ENCODE measurements around the gene LEFTY1. TPM values are rescaled to one million over a fixed set of nuclear protein-coding genes. Genes with fewer than 3 reads are reported as not detected.
A peak's percentile ranks its signal among the peaks of the same experiment; 100 is the strongest.

The LEFTY1 gene
- total RNA-seq, 2 donors from 2014 or later, result not detected

- H3K27ac Mint-ChIP-seq, result peak overlapping the region in 1 of 2 donors; percentile 46
- ATAC-seq, result no peak
- H3K27me3 Mint-ChIP-seq, result no peaks in the 10 kb centered on the region
These were observed 38.6 kb downstream of the LEFTY1 start for GRCh38 chr1:225850370-225850769.

GRCh38 chr1:225849925-225850324, 39.0 kb downstream of the LEFTY1 start:
- Mint-ChIP-seq H3K9me3 (no peaks in the 10 kb centered on the region), H3K27ac (peak overlapping the region in 1 of 2 donors; percentile 46), H3K4me1 (ENCODE audit: low read depth in 2 of 2) (peaks cover 43 to 45% of the 10 kb centered on the region in 2 donors), H3K27me3 (no peaks in the 10 kb centered on the region), H3K4me3 (peak overlapping the region; percentile 47), H3K36me3 (peaks cover 11% of the 10 kb centered on the region)
- DNase-seq (ENCODE audit: low spot score) (peak; percentile 72), ATAC-seq (peak; percentile 67 to 68)

More at GRCh38 chr1:225850370-225850769, 38.6 kb downstream of the LEFTY1 start:
- H3K9me3 Mint-ChIP-seq, result no peaks in the 10 kb centered on the region
- peaks cover 11% of the 10 kb centered on the region for H3K36me3 Mint-ChIP-seq
- no peak for DNase-seq (ENCODE audit: low spot score)
- peaks cover 43 to 45% of the 10 kb centered on the region in 2 donors for H3K4me1 Mint-ChIP-seq (ENCODE audit: low read depth in 2 of 2)
- H3K4me3 Mint-ChIP-seq, result peak overlapping the region; percentile 47

GRCh38 chr1:225848030-225848955, 40.7 kb downstream of the LEFTY1 start:
- Mint-ChIP-seq H3K36me3 (no peaks in the 10 kb centered on the region), H3K27me3 (no peaks in the 10 kb centered on the region), H3K4me3 (peak overlapping the region; percentile 59), H3K9me3 (no peaks in the 10 kb centered on the region), H3K4me1 (ENCODE audit: low read depth in 2 of 2) (peaks cover 35 to 45% of the 10 kb centered on the region in 2 donors), H3K27ac (peak overlapping the region; percentile 57 to 83)
- DNase-seq (ENCODE audit: low spot score) (no peak), ATAC-seq (no peak)

GRCh38 chr1:225847610-225848009, 41.3 kb downstream of the LEFTY1 start:
- peak overlapping the region; percentile 57 to 83 for H3K27ac Mint-ChIP-seq
- H3K4me3 Mint-ChIP-seq, result no peak overlapping the region
- DNase-seq (ENCODE audit: low spot score) (no peak), ATAC-seq (no peak)
- no peaks in the 10 kb centered on the region for H3K9me3 Mint-ChIP-seq
- no peaks in the 10 kb centered on the region for H3K27me3 Mint-ChIP-seq
- H3K4me1 Mint-ChIP-seq (ENCODE audit: low read depth in 2 of 2), result peaks cover 35 to 42% of the 10 kb centered on the region in 2 donors
- H3K36me3 Mint-ChIP-seq, result no peaks in the 10 kb centered on the region

GRCh38 chr1:225846331-225847310, 42.3 kb downstream of the LEFTY1 start:
- Mint-ChIP-seq H3K27ac (no peak overlapping the region), H3K27me3 (no peaks in the 10 kb centered on the region), H3K9me3 (no peaks in the 10 kb centered on the region), H3K4me3 (no peak overlapping the region), H3K4me1 (ENCODE audit: low read depth in 2 of 2) (peaks cover 25 to 32% of the 10 kb centered on the region in 2 donors), H3K36me3 (no peaks in the 10 kb centered on the region)
- DNase-seq (ENCODE audit: low spot score) (no peak), ATAC-seq (no peak)

GRCh38 chr1:225845571-225846259, 43.2 kb downstream of the LEFTY1 start:
- DNase-seq (ENCODE audit: low spot score) (no peak), ATAC-seq (peak in 1 of 2 donors; percentile 5)
- Mint-ChIP-seq H3K4me3 (no peak overlapping the region), H3K27ac (no peak overlapping the region), H3K27me3 (no peaks in the 10 kb centered on the region), H3K4me1 (ENCODE audit: low read depth in 2 of 2) (peaks cover 25 to 28% of the 10 kb centered on the region in 2 donors), H3K36me3 (no peaks in the 10 kb centered on the region), H3K9me3 (no peaks in the 10 kb centered on the region)

GRCh38 chr1:225845097-225845496, 43.8 kb downstream of the LEFTY1 start:
- no peaks in the 10 kb centered on the region for H3K9me3 Mint-ChIP-seq
- ATAC-seq, result no peak
- H3K4me1 Mint-ChIP-seq (ENCODE audit: low read depth in 2 of 2), result peaks cover 20 to 24% of the 10 kb centered on the region in 2 donors
- no peak for DNase-seq (ENCODE audit: low spot score)
- no peaks in the 10 kb centered on the region for H3K27me3 Mint-ChIP-seq
- no peak overlapping the region for H3K4me3 Mint-ChIP-seq
- no peak overlapping the region for H3K27ac Mint-ChIP-seq
- H3K36me3 Mint-ChIP-seq, result no peaks in the 10 kb centered on the region

GRCh38 chr1:225844236-225845061, 44.5 kb downstream of the LEFTY1 start:
- Mint-ChIP-seq H3K27me3 (no peaks in the 10 kb centered on the region), H3K9me3 (no peaks in the 10 kb centered on the region), H3K27ac (no peak overlapping the region), H3K4me1 (ENCODE audit: low read depth in 2 of 2) (peaks cover 14 to 18% of the 10 kb centered on the region in 2 donors), H3K4me3 (no peak overlapping the region), H3K36me3 (no peaks in the 10 kb centered on the region)
- DNase-seq (ENCODE audit: low spot score) (no peak), ATAC-seq (no peak)

- no peak for ATAC-seq
- H3K4me3 Mint-ChIP-seq, result no peak overlapping the region
- H3K36me3 Mint-ChIP-seq, result no peaks in the 10 kb centered on the region
- no peaks in the 10 kb centered on the region for H3K9me3 Mint-ChIP-seq
- peaks cover 6 to 9% of the 10 kb centered on the region in 2 donors for H3K4me1 Mint-ChIP-seq (ENCODE audit: low read depth in 2 of 2)
- no peak for DNase-seq (ENCODE audit: low spot score)
- no peaks in the 10 kb centered on the region for H3K27me3 Mint-ChIP-seq
- H3K27ac Mint-ChIP-seq, result no peak overlapping the region
These were observed 45.5 kb downstream of the LEFTY1 start for GRCh38 chr1:225843426-225843795.

GRCh38 chr1:225842788-225843425, 46.0 kb downstream of the LEFTY1 start:
- H3K36me3 Mint-ChIP-seq, result no peaks in the 10 kb centered on the region
- no peak overlapping the region for H3K27ac Mint-ChIP-seq
- no peak for DNase-seq (ENCODE audit: low spot score)
- no peak for ATAC-seq
- no peaks in the 10 kb centered on the region for H3K27me3 Mint-ChIP-seq
- H3K9me3 Mint-ChIP-seq, result no peaks in the 10 kb centered on the region
- H3K4me1 Mint-ChIP-seq (ENCODE audit: low read depth in 2 of 2), result peaks cover 1 to 4% of the 10 kb centered on the region in 2 donors
- no peak overlapping the region for H3K4me3 Mint-ChIP-seq

GRCh38 chr1:225842074-225842473, 46.9 kb downstream of the LEFTY1 start:
- Mint-ChIP-seq H3K27me3 (no peaks in the 10 kb centered on the region), H3K4me3 (no peak overlapping the region), H3K9me3 (no peaks in the 10 kb centered on the region), H3K36me3 (no peaks in the 10 kb centered on the region), H3K4me1 (ENCODE audit: low read depth in 2 of 2) (peaks cover 0 to 2% of the 10 kb centered on the region in 2 donors), H3K27ac (no peak overlapping the region)
- no peak for DNase-seq (ENCODE audit: low spot score)
- ATAC-seq, result no peak

GRCh38 chr1:225840713-225841112, 48.2 kb downstream of the LEFTY1 start:
- H3K4me1 Mint-ChIP-seq (ENCODE audit: low read depth in 2 of 2), result no peaks in the 10 kb centered on the region
- H3K27me3 Mint-ChIP-seq, result no peaks in the 10 kb centered on the region
- no peak for DNase-seq (ENCODE audit: low spot score)
- no peak for ATAC-seq
- no peaks in the 10 kb centered on the region for H3K9me3 Mint-ChIP-seq
- H3K4me3 Mint-ChIP-seq, result no peak overlapping the region
- no peak overlapping the region for H3K27ac Mint-ChIP-seq
- no peaks in the 10 kb centered on the region for H3K36me3 Mint-ChIP-seq
